Measurements from ENCODE around the gene DLGAP1. TPM values are rescaled to one million over a fixed set of nuclear protein-coding genes. Genes with fewer than 3 reads are reported as not detected.

Gene DLGAP1
- total and polyA plus RNA-seq, 2 experiments from 2014 or later = 3.1 to 6.5 TPM

GRCh38 chr18:3655254-3656050 lies 799.7 kb downstream of the DLGAP1 start:
- H3K27ac ChIP-seq = peak overlapping the region; percentile 84
- no peak overlapping the region for H2AFZ ChIP-seq

GRCh38 chr18:3654442-3655253 lies 800.5 kb downstream of the DLGAP1 start:
- H3K79me2 ChIP-seq = no peaks in the 10 kb centered on the region
- H3K4me1 ChIP-seq (ENCODE audit: insufficient read depth) = peaks cover 36% of the 10 kb centered on the region
- no peak overlapping the region for H3K4me3 ChIP-seq
- 69% methylated on average over 11 of the region's 11 CpGs for WGBS (ENCODE audit: low lambda C conversion rate, missing lambda C conversion rate)
- peak overlapping the region; percentile 84 for H3K27ac ChIP-seq
- no peaks in the 10 kb centered on the region for H3K9me3 ChIP-seq (ENCODE audit: low read depth)
- no peaks in the 10 kb centered on the region for H4K20me1 ChIP-seq (ENCODE audit: insufficient read depth, poor library complexity, severe bottlenecking)
- H3K9me2 ChIP-seq (replicated peaks; ENCODE audit: insufficient read depth) = no peaks in the 10 kb centered on the region
- no peaks in the 10 kb centered on the region for H3K27me3 ChIP-seq
- no peak overlapping the region for H2AFZ ChIP-seq
- no peaks in the 10 kb centered on the region for H3K36me3 ChIP-seq (replicated peaks; ENCODE audit: insufficient read depth, low read depth)
- DNase-seq (ENCODE audit: low spot score) = peak; percentile 28
- H3K4me2 ChIP-seq = peak overlapping the region; percentile 8
- TF ChIP-seq EZH2 (IDR thresholded peaks at IDR 0.05; ENCODE audit: borderline replicate concordance) (no peak), EZH2phosphoT487 (IDR thresholded peaks at IDR 0.05; ENCODE audit: low read depth, severe bottlenecking, unreplicated experiment) (no peak), CTCF (IDR thresholded peaks at IDR 0.05; ENCODE audit: poor library complexity) (no peak)

More at GRCh38 chr18:3655254-3656050, 799.7 kb downstream of the DLGAP1 start:
- TF ChIP-seq CTCF (IDR thresholded peaks at IDR 0.05; ENCODE audit: poor library complexity) = no peak
- TF ChIP-seq EZH2phosphoT487 (IDR thresholded peaks at IDR 0.05; ENCODE audit: low read depth, severe bottlenecking, unreplicated experiment) = no peak
- no peak for TF ChIP-seq EZH2 (IDR thresholded peaks at IDR 0.05; ENCODE audit: borderline replicate concordance)
- no peaks in the 10 kb centered on the region for H4K20me1 ChIP-seq (ENCODE audit: insufficient read depth, poor library complexity, severe bottlenecking)
- peak; percentile 21 for DNase-seq (ENCODE audit: low spot score)
- H3K9me3 ChIP-seq (ENCODE audit: low read depth) = no peaks in the 10 kb centered on the region
- no peaks in the 10 kb centered on the region for H3K9me2 ChIP-seq (replicated peaks; ENCODE audit: insufficient read depth)
- no peaks in the 10 kb centered on the region for H3K79me2 ChIP-seq
- no peaks in the 10 kb centered on the region for H3K27me3 ChIP-seq
- H3K36me3 ChIP-seq (replicated peaks; ENCODE audit: insufficient read depth, low read depth) = no peaks in the 10 kb centered on the region
- 67% methylated on average over 15 of the region's 15 CpGs for WGBS (ENCODE audit: low lambda C conversion rate, missing lambda C conversion rate)
- no peak overlapping the region for H3K4me3 ChIP-seq
- H3K4me2 ChIP-seq = no peak overlapping the region
- H3K4me1 ChIP-seq (ENCODE audit: insufficient read depth) = peaks cover 36% of the 10 kb centered on the region

GRCh38 chr18:3653851-3654441 lies 801.2 kb downstream of the DLGAP1 start:
- Histone ChIP-seq H3K36me3 (replicated peaks; ENCODE audit: insufficient read depth, low read depth) (no peaks in the 10 kb centered on the region), H4K20me1 (ENCODE audit: insufficient read depth, poor library complexity, severe bottlenecking) (no peaks in the 10 kb centered on the region), H3K27ac (peak overlapping the region; percentile 84), H3K9me2 (replicated peaks; ENCODE audit: insufficient read depth) (no peaks in the 10 kb centered on the region), H3K4me2 (peak overlapping the region; percentile 8), H3K4me1 (ENCODE audit: insufficient read depth) (peaks cover 36% of the 10 kb centered on the region), H3K27me3 (no peaks in the 10 kb centered on the region), H3K79me2 (no peaks in the 10 kb centered on the region), H3K4me3 (no peak overlapping the region), H2AFZ (no peak overlapping the region), H3K9me3 (ENCODE audit: low read depth) (no peaks in the 10 kb centered on the region)
- 82% methylated on average over 12 of the region's 12 CpGs for WGBS (ENCODE audit: low lambda C conversion rate, missing lambda C conversion rate)
- TF ChIP-seq EZH2 (IDR thresholded peaks at IDR 0.05; ENCODE audit: borderline replicate concordance) (no peak), CTCF (IDR thresholded peaks at IDR 0.05; ENCODE audit: poor library complexity) (no peak), EZH2phosphoT487 (IDR thresholded peaks at IDR 0.05; ENCODE audit: low read depth, severe bottlenecking, unreplicated experiment) (no peak)
- DNase-seq (ENCODE audit: low spot score) = no peak
